ENCODE results near the gene MRAP2.
"Not testable (repeated sequence)": the region's sequence is repeated elsewhere in the genome, so short reads cannot be mapped to it uniquely, and the experiment has no call there.

MRAP2 gene

GRCh38 chr6:84068873-84069272 is 35.3 kb downstream of the MRAP2 start:
- not testable (repeated sequence) for FAIRE-seq; DNase-seq (ENCODE audit: insufficient read length, low spot score)

DNA sequence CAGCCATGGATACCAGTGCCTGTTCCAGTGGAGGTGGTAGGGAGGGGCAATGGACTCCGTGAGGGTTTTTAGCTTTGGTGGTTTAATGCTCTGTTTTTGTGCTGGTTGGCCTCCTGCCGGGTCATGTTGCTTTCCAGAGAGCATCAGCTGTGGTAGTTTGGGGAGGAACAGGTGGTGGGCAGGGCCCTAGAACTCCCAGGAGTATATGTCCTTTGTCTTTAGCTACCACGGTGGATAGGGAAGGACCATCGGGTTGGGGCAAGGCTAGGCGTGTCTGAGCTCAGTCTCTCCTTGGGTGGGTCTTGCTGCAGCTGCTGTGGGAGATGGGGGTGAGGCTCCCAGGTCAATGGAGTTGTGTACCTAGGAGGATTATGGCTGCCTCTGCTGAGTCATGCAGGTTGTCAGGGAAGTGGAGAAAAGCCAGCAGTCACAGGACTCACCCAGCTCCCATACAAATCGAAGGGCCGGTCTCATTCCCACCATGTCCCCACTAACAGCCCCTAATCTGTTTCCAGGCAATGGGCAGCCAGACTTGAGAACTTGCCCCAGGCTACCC is 38.9 kb downstream of the MRAP2 start:
- DNase-seq (ENCODE audit: insufficient read length, low spot score) (no peak), FAIRE-seq (no peak)

GRCh38 chr6:84074988-84075781 is 41.6 kb downstream of the MRAP2 start:
- FAIRE-seq (no peak), DNase-seq (ENCODE audit: insufficient read length, low spot score) (no peak)

DNA sequence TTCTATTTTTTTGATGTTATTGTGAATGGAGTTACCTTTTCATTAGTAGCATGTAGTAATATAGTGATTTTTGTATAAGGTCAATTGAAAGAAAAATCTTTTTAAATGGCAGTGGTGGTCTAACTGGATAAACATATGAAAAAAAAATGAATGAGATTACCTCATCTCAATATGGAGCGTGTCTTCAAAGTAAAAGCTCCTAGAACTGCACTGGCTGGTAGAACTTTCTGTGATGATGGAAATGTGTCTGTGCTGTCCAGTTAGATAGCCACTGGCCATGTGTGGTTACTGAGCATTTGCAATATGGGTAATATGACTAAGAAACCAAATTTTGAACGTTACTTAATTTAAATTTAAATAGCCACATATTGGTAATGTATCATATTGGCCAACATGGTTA is 44.1 kb downstream of the MRAP2 start:
- FAIRE-seq (no peak), DNase-seq (ENCODE audit: insufficient read length, low spot score) (no peak)

- no peak for FAIRE-seq
- DNase-seq (ENCODE audit: insufficient read length, low spot score) = no peak
Observed at GRCh38 chr6:84078335-84078734, 44.8 kb downstream of the MRAP2 start.

GRCh38 chr6:84081222-84081621 is 47.6 kb downstream of the MRAP2 start:
- no peak for FAIRE-seq
- no peak for DNase-seq (ENCODE audit: insufficient read length, low spot score)

- DNase-seq (ENCODE audit: insufficient read length, low spot score) = no peak
- no peak for FAIRE-seq
Observed at GRCh38 chr6:84082689-84083265, 49.2 kb downstream of the MRAP2 start.

DNA sequence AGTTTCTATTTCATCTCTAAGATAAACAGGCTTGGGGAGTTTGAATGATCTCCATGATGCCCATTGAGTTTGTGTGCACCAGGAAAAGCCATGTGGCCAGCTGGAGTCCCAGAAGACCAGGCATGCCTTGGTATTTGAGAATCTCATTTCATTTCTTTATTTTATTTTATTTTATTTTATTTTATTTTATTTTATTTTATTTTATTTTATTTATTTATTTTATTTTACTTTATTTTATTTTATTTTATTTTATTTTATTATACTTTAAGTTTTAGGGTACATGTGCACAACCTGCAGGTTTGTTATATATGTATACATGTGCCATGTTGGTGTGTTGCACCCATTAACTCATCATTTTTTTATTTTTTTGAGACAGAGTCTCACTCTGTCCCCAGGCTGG is 51.1 kb downstream of the MRAP2 start:
- not testable (repeated sequence) for DNase-seq (ENCODE audit: insufficient read length, low spot score); FAIRE-seq

- DNase-seq (ENCODE audit: insufficient read length, low spot score) = no peak
- FAIRE-seq = no peak
Observed at GRCh38 chr6:84086056-84086455, 52.5 kb downstream of the MRAP2 start.

GRCh38 chr6:84086545-84087429 is 53.2 kb downstream of the MRAP2 start:
- no peak for FAIRE-seq

GRCh38 chr6:84089081-84089480 is 55.5 kb downstream of the MRAP2 start:
- no peak for FAIRE-seq

More at GRCh38 chr6:84086545-84087429, 53.2 kb downstream of the MRAP2 start:
- DNase-seq (ENCODE audit: insufficient read length, low spot score) = no peak

DNA sequence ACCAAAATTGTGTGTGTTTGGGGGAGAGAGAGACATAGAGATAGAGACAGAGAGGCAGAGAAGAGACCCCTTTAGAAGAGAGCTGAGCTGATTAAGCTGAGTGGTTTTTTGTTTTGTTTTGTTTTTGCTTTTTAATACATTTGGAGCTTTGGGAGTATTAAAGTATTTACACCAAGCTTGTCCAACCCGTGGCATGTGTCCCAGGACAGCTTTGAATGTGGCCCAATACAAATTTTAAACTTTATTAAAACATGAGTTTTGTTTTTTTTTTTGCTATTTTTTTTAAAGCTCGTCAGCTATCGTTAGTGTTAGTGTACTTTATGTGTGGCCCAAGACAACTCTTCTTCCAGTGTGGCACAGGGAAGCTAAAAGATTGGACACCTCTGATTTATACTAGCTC is 56.0 kb downstream of the MRAP2 start:
- no peak for FAIRE-seq
- DNase-seq (ENCODE audit: insufficient read length, low spot score) = no peak

More at GRCh38 chr6:84089081-84089480, 55.5 kb downstream of the MRAP2 start:
- no peak for DNase-seq (ENCODE audit: insufficient read length, low spot score)

- DNase-seq (ENCODE audit: insufficient read length, low spot score) (no peak), FAIRE-seq (no peak)
Observed at GRCh38 chr6:84093441-84094435, 60.2 kb downstream of the MRAP2 start.

- DNase-seq (ENCODE audit: insufficient read length, low spot score) (no peak), FAIRE-seq (no peak)
Observed at GRCh38 chr6:84095156-84095555, 61.6 kb downstream of the MRAP2 start.

DNA sequence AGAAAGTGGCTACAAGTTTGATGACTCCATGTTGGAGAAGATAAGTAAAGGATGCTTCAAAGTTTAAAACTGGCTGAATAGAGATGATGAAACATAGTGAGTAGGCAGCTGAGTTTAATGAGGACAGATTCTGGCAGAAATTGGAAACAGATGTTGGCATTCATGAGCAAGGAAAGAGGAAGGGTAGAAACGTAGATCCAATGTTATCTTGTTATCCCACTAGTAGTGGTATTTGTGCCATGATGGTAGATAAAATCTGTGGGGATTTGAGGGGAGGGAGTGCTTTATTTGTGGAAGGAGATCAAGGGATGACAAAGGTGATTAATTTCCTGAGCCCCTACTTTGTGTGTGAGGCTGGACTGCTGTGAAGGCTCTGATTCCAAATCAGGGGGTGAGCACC is 69.5 kb downstream of the MRAP2 start:
- DNase-seq (ENCODE audit: insufficient read length, low spot score) = no peak
- no peak for FAIRE-seq

DNA sequence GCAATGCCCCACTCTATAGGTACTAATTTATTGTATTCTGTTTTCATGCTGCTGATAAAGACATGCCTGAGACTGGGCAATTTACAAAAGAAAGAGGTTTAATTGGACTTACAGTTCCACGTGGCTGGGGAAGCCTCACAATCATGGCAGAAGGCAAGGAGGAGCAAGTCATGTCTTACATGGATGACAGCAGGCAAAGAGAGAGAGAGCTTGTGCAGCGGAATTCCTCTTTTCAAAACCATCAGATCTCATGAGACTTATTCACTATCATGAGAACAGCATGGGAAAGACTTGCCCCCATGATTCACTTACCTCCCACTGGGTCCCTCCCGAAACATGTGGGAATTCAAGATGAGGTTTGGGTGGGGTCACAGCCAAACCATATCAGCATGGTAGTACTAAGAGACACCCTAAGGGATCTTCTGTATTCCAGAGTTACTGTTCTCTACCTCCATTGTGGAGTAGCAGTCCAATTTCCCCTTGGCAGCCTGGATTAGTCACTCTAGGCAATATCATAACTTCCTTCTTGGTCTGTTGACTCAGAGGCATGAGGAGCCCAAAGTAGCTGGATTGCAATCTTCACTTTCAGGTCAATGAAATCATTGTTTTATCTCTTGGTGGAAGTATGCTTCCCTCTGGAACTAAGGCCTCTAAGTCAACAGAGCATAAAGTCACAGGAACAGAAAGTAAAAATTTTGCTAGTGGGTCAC is 71.8 kb downstream of the MRAP2 start:
- not testable (repeated sequence) for DNase-seq (ENCODE audit: insufficient read length, low spot score); FAIRE-seq

DNA sequence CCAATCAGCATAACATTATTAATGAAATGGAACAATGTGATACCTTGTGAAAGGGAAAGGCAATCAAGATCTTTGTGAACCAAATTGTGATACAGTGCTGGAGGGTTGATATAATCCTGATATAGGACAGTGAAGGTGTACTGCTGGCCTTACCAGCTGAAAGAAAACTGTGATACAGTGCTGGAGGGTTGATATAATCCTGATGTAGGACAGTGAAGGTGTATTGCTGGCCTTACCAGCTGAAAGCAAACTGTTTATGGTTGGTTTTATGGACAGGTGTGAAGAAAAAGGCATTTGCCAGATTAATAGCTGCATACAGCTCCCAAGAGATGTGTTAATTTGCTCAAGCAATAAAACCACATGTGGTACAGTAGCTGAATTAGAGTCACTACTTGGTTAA is 73.9 kb downstream of the MRAP2 start:
- FAIRE-seq (no peak), DNase-seq (ENCODE audit: insufficient read length, low spot score) (no peak)

DNA sequence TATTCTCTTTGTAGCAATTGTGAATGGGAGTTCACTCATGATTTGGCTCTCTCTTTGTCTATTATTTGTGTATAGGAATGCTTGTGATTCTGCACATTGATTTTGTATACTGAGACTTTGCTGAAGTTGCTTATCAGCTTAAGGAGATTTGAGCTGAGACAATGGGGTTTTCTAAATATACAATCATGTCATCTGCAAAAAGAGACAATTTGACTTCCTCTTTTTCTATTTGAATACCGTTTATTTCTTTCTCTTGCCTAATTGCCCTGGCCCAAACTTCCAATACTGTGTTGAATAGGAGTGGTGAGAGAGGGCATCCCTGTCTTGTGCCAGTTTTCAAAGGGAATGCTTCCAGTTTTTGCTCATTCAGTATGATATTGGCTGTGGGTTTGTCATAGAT is 77.8 kb downstream of the MRAP2 start:
- DNase-seq (ENCODE audit: insufficient read length, low spot score); FAIRE-seq: not testable (repeated sequence)

GRCh38 chr6:84114933-84115594 is 81.5 kb downstream of the MRAP2 start:
- DNase-seq (ENCODE audit: insufficient read length, low spot score); FAIRE-seq: not testable (repeated sequence)
